ENCODE results near the gene LMO7.
"Not testable (repeated sequence)": the region's sequence is repeated elsewhere in the genome, so short reads cannot be mapped to it uniquely, and the experiment has no call there.

LMO7 gene

DNA sequence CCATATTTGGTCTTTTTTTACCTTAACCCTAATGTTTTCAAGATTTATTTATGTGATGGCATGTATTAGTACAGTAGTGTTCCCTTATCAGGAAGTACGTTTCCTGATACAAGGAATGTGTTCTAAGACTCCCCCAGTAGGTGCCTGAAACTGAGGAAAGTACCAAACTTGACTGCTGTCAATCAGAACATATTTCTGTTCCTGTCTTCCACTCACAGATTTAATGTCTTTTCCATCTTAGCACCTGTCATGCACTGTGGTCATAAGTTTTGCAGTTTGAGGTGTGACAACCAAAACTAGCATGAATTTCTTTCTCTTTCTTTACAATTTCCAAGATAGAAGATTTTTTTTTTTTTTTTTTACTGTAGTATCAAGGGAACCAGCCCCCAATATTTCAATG is 62.9 kb downstream of the LMO7 start:
- no peak for DNase-seq (ENCODE audit: low read depth in 2 of 2)

DNA sequence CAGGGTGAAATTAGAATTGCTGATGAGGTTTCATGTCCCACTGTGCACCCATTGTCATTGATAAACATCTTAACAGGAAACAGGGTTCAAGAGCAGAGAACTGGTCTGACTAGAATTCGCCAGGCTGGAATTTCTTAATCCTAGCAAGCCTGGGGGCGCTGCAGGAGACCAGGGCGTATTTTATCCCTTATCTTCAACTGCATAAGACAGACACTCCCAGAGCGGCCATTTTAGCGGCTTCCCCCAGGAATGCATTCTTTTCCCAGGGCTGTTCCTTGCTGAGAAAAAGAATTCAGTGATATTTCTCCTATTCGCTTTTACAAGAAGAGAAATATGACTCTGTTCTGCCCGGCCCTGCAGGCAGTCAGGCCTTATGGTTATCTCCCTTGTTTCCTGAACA is 63.6 kb downstream of the LMO7 start:
- DNase-seq (ENCODE audit: low read depth in 2 of 2), result not testable (repeated sequence)

DNA sequence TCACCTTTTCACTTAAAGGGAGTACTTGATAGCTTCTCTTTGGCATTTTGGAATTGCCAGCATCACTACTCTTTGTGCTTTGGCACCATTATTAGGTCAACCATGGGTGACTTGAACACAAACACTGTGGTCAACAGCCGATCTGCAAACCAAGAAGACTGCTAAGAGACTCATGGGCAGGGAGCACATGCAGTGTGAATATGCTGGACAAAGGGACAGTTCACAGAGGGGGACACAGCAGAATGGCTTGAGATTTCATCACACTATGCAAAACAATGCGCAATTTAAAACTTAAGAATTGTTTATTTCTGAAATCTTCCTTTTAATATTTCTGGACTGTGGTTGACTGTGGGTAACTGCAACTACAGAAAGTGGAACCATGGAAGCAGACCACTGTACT is 64.4 kb downstream of the LMO7 start:
- DNase-seq (ENCODE audit: low read depth in 2 of 2), result no peak

DNA sequence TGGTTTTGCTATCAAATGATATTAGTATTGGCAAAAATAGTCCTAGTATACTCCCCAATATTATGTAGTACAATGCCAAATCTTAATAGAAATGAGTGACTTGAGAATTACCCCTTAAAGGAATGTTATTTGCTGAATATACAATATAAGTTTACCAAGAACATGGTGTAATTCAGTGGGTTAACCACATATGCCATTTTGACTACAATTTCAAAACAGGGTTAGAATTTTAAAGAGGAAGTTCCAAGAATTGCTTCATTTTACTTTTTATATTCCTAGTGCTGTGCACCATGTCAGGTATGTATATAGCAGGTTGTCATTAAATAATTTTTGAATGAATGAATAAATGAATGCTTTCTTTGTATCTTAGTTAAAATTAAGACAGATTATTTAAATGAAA is 66.3 kb downstream of the LMO7 start:
- DNase-seq (ENCODE audit: low read depth in 2 of 2), result no peak

DNA sequence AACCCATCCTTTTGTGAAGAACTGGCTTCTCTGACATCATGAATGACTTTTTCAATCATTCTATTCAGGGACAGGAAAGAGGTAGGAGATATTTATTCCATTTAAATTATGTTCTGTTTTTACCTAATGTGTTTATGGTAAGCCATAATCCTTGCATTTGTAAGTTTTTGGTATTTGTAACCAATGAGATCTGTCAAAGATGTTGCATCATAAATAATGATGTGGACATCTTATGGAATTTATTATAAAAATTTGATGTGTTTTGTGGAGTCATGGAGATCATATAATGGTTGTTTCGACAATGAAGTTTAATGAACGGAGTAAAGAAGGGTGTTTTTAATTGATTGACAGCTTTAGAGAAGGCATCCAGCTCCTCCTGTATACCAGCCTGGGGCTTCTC is 67.6 kb downstream of the LMO7 start:
- DNase-seq (ENCODE audit: low read depth in 2 of 2), result no peak

DNA sequence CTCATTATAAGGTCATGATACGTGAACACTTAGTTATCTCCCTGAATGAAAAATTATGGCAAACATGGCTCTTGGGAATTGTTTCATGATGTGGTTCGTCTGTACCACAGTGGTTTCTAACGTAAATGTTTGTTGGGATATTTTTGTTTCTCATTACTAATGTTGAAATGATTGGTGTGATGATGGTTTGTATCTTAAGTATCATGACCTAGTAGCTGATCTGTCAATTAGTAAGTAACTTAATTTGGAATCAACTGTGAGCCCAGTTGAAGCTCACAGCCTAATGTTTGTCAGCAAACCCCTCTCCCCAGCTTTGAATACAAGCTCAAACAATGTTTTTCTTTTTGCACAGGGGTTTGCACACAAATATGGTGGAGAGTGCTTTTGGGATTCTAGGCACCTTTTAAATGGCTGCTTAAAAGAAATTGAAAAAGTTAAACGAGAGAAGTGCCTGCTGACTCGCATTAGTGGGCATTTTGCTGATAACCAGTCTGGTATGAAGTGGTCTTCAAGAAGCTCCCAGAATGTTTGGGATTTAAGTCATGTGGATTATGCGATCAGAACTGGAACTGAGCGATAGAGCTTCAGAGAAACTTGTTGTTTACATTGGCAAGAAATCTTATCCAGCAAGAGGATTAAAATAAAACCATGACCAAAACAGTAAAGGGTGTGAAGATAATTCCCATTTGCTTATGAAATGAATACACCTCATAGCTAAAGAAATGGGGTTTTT is 68.2 kb downstream of the LMO7 start:
- no peak for DNase-seq (ENCODE audit: low read depth in 2 of 2)

DNA sequence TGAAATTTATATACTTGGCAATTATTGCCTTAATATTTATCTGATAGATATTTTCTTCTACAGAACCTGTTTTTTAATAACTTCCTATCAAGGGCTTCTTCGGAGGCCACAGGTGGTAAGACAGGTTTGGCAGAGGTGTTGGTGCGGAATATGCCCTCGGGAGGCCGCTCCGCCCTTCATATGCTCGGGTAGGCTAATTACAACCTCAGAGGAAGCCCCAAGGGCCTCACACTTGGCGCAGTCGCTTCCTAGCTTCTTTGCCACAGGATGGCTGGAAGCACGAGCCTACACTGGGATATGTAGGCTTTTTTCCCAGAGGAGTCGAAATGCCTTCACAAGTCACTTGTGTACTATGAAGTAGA is 68.8 kb downstream of the LMO7 start:
- no peak for DNase-seq (ENCODE audit: low read depth in 2 of 2)

DNA sequence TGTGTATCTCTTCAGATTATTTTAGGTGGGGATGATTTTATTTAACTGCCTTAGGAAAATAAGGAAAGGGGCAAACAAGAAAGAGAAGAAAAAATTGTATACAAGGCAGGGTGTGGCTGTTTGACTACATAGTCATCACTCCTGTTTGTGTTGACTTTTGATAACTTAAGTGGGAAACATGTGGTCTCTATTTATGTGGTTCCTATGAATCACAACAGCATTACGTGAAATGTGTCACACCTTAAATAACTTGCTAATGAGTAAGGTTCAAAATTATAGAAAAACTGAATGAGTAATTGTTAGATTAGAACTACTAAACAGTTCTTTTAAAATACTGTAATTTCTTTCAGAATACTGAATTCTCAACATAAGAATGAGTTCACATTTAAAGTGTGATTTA is 69.3 kb downstream of the LMO7 start:
- no peak for DNase-seq (ENCODE audit: low read depth in 2 of 2)

DNA sequence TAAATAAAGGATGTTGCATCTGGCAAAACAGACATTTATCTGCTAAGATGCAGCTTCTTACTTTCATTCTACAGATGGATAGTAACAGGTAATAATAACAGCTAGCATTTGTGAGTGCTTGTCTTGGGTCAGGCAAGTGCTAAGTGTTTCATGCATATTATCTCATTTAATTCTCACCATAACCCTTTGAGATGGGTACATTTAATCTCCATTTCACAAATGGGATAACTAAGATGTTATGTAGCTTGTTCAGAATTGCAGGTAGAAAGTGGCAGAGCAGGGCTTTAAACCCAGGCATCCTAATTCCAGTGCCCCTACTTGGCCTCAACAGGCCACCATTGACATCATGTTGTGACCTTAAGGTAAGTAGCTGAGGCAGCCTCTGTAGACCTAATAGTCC is 69.8 kb downstream of the LMO7 start:
- DNase-seq (ENCODE audit: low read depth in 2 of 2), result no peak

DNA sequence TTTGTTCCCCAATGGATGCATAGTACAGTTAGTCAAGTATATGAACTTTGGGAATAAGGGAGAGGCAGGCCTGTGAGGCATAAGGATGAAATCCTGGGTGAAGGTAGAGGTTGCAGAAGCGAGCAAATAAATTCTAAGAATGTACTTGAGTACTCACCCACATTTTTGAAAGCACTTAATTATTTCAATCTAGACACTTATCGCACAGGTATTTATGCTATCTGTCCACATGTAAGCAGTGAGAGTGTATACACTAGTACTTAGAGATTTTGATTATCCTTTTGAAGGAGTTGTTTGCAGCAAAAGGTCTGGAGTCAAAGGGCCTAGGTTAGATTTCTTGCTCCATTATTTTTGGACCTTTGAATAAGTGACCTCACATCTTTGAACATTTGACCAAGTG is 77.7 kb downstream of the LMO7 start:
- no peak for DNase-seq (ENCODE audit: low read depth in 2 of 2)

DNA sequence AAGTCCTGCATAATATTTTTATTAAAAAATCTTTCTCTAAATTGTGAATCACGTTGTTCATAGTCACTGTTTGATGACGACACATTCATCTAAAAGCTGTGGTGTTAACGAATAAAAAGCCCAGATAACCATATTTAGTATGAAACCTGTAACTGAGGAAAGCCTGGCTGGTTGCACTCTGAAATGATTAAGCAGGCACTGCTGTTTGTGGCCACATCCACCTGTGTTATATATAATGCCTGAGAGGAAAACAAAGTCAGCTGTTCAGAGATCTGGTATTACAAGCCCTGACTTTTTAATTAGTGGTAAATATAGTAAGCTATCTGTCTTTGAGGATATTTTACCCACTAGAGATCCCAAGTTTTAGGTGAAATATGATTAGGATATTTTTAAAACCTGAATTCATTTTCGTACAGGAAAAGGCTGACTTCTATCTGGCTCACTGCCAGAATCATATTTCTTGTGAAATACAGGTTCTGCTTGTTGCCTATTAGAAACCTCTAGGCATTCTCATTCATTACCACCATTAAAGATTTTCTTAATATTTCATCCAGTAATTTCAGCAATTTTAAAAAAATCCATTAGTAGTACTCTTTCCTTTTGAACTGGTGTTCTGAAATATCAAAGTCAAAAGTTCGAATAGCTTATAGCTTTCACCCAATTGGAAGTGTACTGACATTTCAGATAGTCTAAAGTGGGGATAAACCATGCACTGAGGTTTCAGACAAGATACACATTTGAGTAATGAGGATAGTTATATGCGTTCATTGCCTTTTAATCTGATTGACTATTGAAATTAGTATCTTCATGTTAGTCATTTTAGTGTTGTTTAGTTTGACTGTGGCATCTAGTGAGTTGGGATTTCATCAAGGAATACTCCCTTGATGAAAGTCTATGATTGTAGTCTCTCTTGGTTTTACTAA is 79.7 kb downstream of the LMO7 start:
- DNase-seq (ENCODE audit: low read depth in 2 of 2), result no peak

DNA sequence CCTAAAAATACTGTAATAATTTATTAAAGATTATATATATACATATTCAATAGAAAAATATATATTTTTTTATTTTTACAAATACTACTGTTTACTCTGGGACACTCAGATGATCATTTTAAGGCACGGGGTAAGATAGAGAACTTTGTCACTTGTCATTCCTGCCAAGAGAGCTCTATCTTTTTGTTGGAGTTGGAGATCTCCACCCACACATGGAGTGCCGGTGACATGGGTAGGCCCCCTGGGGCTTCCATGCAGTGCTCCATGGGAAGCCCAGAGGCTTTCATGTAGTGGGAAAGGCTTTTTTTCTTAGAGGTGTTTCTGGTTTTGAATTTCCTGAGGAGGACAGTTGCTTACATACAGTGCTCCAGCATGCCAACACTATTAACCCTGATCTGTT is 81.4 kb downstream of the LMO7 start:
- DNase-seq (ENCODE audit: low read depth in 2 of 2), result no peak

DNA sequence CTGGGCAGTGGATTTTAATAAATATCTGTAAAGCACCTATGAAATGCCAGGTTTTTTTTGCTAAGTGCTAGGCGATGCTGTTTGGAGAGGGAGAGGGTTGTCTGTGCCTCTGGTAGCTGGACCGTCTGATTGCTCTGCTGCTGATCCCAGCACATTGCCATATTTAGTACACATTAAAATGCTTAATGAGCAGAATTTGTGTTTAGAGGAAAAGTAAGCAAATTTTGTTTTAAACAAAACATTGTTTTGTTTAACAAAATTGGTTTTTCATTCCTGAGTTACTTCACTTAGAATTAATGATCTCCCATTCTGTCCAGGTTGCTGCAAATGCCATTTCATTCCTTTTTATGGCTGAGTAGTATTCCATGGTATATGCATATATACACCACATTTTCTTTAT is 85.2 kb downstream of the LMO7 start:
- DNase-seq (ENCODE audit: low read depth in 2 of 2), result no peak

DNA sequence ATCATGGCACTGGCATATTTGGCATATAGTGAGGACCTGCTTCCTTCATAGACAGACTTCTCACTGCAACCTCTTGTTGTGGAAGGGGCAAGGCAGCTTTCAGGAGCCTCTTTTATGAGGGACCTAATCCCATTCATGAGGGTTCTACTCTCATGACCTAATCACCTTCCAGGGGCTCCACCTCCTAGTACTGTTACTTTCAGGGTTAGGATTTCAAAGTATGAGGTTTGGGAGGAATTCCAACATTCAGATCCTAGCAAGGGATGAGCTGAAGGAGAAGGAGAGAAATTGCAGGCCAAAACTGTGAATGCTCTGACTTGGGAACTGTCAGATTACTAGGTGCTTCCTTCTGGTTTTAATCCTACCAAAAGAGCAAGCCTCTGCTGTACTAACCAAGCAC is 87.8 kb downstream of the LMO7 start:
- no peak for DNase-seq (ENCODE audit: low read depth in 2 of 2)

DNA sequence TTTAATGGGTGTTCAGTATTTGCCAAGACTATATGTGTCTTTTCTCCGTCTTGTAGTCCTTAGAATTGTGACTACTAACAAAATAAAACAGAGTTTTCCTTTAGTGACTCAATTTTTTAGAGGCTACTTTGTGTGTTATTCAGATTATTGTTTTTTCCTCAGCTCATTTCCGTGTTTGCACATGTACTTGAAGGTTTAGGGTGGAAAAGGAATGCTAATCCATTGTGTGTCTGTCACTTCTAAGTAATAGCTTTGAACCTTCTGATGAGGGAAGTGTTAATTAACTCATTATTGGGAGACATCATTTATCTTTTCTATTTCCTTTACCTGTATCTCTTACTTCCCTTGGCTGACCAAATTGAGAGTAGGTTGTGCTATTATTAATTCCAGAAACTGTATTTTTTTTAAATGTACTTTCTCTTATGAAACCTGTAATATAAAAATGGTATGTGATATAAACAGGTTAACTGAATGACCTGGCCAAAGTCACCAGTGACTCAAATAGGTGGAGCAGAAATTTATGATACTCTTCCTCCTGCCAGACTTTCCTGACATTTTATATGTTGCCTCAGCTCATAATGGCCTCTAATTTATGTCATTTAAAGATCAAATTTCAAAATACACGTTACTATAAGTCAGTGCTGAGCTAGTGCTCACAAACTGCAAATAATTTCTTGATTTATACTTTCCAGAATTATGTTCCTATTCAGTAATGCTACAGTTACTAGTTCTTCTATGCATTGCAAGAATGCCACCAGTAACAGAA is 88.8 kb downstream of the LMO7 start:
- DNase-seq (ENCODE audit: low read depth in 2 of 2), result no peak

DNA sequence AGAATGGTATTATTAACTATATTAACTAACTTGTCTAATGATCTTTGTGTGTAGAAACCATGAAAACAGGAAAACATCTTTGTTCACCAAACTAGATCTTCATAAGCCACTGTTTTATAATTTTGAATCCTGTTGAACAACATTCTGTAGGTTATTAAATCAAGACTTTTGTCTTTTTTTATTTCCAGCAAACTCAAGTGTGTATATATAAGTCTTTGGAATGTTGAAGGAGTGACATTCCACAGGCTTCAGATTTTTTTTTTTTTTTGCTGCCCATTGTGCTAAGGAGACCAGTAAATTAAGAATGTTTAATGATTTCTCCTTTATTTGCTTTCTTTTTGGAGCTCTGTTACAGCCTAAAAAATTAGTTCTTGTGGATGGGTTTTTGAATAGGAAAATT is 89.6 kb downstream of the LMO7 start:
- no peak for DNase-seq (ENCODE audit: low read depth in 2 of 2)

DNA sequence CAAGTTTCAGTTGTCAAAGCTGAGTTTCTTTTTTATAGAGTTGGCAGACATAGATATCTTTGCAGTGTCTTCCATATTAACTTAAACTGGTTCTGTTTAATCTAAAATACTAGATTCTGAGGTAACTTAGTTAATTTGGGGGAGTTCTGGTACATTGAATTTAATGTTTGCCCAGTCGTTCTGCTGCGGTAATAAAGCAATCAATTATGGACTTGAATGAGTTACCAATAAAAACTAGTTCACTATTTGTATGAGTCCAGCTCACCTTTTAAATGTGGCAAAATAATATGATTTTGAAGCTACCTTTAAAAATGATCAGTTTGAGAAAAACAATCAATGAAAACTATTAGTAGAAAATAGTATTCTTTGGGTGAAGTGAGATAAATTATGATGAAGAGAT is 90.2 kb downstream of the LMO7 start:
- no peak for DNase-seq (ENCODE audit: low read depth in 2 of 2)

DNA sequence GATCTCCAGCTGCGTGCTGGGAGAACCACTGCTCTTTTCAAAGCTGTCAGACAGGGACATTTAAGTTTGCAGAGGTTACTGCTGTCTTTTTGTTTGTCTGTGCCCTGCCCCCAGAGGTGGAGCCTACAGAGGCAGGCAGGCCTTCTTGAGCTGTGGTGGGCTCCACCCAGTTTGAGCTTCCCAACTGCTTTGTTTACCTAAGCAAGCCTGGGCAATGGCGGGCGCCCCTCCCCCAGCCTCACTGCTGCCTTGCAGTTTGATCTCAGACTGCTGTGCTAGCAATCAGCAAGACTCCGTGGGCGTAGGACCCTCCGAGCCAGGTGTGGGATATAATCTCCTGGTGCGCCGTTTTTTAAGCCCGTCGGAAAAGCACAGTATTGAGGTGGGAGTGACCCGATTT is 97.0 kb downstream of the LMO7 start:
- not testable (repeated sequence) for DNase-seq (ENCODE audit: low read depth in 2 of 2)

DNA sequence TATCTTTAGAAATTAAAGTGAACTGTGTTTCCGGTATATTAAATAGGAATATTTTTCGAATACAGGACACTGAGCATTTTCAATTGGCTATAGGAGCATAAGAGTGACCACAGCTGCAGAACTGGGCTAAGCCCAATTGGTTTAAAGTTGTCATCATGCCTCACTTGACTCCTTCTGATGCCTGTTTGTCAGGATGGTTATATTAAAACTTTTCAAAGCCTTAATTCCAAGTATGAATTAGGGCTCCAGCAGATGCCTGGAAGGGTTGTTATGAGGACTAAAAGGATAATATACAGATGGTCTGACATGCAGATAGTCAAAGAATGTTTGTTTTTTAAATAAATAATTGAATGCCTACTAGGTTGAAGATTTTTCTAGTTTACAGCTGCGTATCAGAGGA is 100.0 kb downstream of the LMO7 start:
- no peak for DNase-seq (ENCODE audit: low read depth in 2 of 2)

DNA sequence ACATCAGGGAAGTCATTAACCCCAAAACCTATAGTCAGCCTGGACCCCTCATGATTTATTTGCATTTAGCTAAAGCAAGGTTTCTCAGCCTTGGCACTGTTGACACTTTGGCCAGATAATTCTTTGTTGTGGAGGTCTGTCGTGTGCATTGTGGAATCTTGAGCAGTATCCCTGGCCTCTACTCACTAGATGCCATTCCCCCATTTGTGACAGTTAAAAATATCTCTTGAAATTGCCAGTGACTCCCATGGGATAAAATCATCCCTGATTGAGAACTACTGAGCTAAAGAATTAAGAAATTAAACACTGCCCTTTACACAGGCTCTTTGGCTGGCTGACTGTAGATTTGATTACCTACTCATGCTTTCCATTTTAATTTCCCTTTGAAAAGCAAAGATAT is 102.7 kb downstream of the LMO7 start:
- DNase-seq (ENCODE audit: low read depth in 2 of 2), result no peak

DNA sequence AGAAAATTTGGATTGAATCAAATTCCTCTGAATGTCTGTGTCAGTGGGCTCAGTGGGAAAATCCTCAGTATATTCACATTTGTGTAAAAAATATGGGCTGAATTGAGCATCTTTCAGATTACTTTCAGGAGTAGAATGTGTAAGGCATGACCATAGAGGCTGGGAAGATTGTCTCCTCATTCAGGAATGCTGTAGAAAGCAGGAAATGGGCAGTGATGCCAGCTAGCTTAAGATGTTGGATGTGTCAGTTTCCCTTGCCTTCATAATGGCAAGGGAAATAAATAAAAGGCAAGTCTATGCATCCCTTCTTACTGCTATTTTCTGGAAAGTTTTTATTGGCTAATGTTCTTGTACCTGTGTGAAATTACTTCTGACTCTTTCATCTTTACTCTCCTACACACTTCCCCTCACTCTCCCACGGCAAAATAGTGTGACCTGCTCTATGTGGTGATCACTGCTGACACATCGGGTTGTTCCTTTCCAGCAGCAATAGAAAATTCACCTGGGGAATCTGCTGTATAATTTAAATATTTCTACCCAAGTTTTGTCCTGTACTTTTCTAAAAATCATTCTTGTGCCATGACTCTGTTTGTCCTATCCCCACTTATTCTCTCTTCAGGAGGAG is 103.2 kb downstream of the LMO7 start:
- no peak for DNase-seq (ENCODE audit: low read depth in 2 of 2)

DNA sequence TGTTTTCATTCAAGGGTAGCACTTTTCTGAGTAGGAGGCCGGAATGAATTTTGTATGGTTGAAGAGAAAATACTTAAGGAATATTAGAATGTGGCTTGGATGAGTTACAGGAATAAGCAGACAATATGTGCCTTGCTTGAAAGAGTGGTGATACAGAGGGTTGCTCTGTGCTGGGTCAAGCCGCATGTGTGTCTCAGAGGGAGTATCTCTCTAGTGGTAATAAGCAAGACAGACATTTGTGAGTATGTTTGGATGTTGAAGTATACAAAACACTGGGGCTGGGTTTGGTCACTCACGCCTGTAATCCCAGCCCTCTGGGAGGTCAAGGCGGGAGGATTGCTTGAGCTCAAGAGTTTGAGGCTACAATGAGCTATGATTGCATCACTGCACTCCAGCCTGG is 103.9 kb downstream of the LMO7 start:
- no peak for DNase-seq (ENCODE audit: low read depth in 2 of 2)
